ENCODE results near the gene CPNE2. TPM values are rescaled to one million over a fixed set of nuclear protein-coding genes. Genes with fewer than 3 reads are reported as not detected.
A peak's percentile ranks its signal among the peaks of the same experiment; 100 is the strongest.

Gene CPNE2
- total RNA-seq, 1 donor from 2014 or later: 24.7 TPM

GRCh38 chr16:57192720-57193486, 100.5 kb downstream of the CPNE2 start:
- DNase-seq (ENCODE audit: low read depth): no peak

- peak; percentile 85 for DNase-seq (ENCODE audit: low read depth)
These were observed 102.1 kb downstream of the CPNE2 start for GRCh38 chr16:57194512-57194911.

GRCh38 chr16:57196286-57196685, 103.9 kb downstream of the CPNE2 start:
- no peak for DNase-seq (ENCODE audit: low read depth)

- no peak for DNase-seq (ENCODE audit: low read depth)
These were observed 104.4 kb downstream of the CPNE2 start for GRCh38 chr16:57196753-57197152.

Other genes starting within 250 kb of the CPNE2 start
- 0.16 TPM in 1 of 2 replicates, not detected in the other for gene SLC12A3, start 227.4 kb upstream of the CPNE2 start, total RNA-seq
- gene HERPUD1, start 160.4 kb upstream of the CPNE2 start, total RNA-seq: 255 and 327 TPM in 2 replicates
- gene CETP, start 130.6 kb upstream of the CPNE2 start, total RNA-seq: 0.10 TPM in 1 of 2 replicates, not detected in the other
- 10.0 and 15.7 TPM in 2 replicates for gene NLRC5, start 103.0 kb upstream of the CPNE2 start, total RNA-seq
- 76.0 and 78.4 TPM in 2 replicates for gene PSME3IP1, start 93.5 kb downstream of the CPNE2 start, total RNA-seq
- 39.6 and 42.1 TPM in 2 replicates for gene RSPRY1, start 93.7 kb downstream of the CPNE2 start, total RNA-seq
- 60.6 and 76.3 TPM in 2 replicates for gene ARL2BP, start 152.7 kb downstream of the CPNE2 start, total RNA-seq
- not detected in 2 replicates for gene PLLP, start 192.1 kb downstream of the CPNE2 start, total RNA-seq